ENCODE data around the gene ZNF292. TPM values are rescaled to one million over a fixed set of nuclear protein-coding genes. Genes with fewer than 3 reads are reported as not detected.

Gene ZNF292
- total RNA-seq, 4 donors from 2014 or later, result 16.5 to 38.9 (median 17.3) TPM

Other genes with a start within 250 kb of the ZNF292 start
- not detected for gene HTR1E, start 218.0 kb upstream of the ZNF292 start, total RNA-seq
- not detected for gene CGA, start 60.5 kb upstream of the ZNF292 start, total RNA-seq
- gene SMIM8, start 167.0 kb downstream of the ZNF292 start, total RNA-seq, result 1 to 10 TPM; 2.3 to 6.3 (median 4.5) TPM
- gene GJB7, start 173.7 kb downstream of the ZNF292 start, total RNA-seq, result not detected
- 1 to 10 TPM in 2 of 4 donors, under 1 TPM in 2; 0.35 to 3.1 (median 1.2) TPM for gene C6orf163, start 189.2 kb downstream of the ZNF292 start, total RNA-seq

Measured in esophagus squamous epithelium (tissue), 4 donors.